Fibroblast of lung (primary cell): Measurements from ENCODE around the gene CPT1A.

ENCODE experiments used
- EZH2 ChIP-seq: IDR thresholded peaks from 2 replicates; pipeline ENCODE4 v1.5.1; 2012; ENCODE audit warnings: low read length, control low read depth, mild to moderate bottlenecking; ENCODE audit errors: missing control alignments
- TF ChIP-seq, protein P1 (sequence below), 2 donors: IDR thresholded peaks in 1 of 2; conservative IDR thresholded peaks in 1 of 2; 1 replicate in 1 of 2; 2 replicates in 1 of 2; pipeline ENCODE4 v1.5.1; 2011 to 2012; ENCODE audit warnings: low read length in 2 of 2, control low read depth in 1 of 2, inconsistent platforms in 1 of 2, low read depth in 1 of 2, mild to moderate bottlenecking in 1 of 2

DNA sequence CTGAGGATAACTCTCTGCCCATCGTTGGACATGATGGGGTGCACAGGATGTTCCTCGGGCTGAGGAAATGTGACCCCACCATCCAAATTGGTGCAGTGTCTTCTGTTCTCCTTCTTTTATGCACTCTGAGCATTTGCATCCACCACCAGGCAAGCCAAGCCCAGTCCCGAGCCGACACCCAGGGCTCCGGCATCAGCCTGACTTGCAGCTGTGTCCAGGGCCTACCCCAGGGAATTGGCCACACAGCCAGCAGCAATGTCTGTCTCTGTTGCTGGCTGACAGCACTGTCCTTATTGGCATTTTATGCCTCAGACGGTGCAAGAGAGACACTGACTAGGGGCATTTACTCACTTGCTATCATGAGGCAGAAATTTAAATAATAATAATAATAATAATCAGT is 25.4 kb upstream of the CPT1A start:
- TF ChIP-seq, protein P1, sequence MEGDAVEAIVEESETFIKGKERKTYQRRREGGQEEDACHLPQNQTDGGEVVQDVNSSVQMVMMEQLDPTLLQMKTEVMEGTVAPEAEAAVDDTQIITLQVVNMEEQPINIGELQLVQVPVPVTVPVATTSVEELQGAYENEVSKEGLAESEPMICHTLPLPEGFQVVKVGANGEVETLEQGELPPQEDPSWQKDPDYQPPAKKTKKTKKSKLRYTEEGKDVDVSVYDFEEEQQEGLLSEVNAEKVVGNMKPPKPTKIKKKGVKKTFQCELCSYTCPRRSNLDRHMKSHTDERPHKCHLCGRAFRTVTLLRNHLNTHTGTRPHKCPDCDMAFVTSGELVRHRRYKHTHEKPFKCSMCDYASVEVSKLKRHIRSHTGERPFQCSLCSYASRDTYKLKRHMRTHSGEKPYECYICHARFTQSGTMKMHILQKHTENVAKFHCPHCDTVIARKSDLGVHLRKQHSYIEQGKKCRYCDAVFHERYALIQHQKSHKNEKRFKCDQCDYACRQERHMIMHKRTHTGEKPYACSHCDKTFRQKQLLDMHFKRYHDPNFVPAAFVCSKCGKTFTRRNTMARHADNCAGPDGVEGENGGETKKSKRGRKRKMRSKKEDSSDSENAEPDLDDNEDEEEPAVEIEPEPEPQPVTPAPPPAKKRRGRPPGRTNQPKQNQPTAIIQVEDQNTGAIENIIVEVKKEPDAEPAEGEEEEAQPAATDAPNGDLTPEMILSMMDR (conservative IDR thresholded peaks at IDR 0.05 in 1 of 2, IDR thresholded peaks at IDR 0.05 in 1 of 2; ENCODE audit: low read depth in 1 of 2, low read length in 2 of 2) = no peak
- TF ChIP-seq EZH2 = no peak
